Activated naive CD4-positive, alpha-beta T cell (primary cell): ENCODE measurements around the gene FAHD2B.
"Not testable (repeated sequence)": the region's sequence is repeated elsewhere in the genome, so short reads cannot be mapped to it uniquely, and the experiment has no call there.

Experiments used
- DNase-seq, 4 experiments: peaks; one replicate each; lab custom pipeline; 2025; lab: John Stamatoyannopoulos, UW

The FAHD2B gene, protein sequence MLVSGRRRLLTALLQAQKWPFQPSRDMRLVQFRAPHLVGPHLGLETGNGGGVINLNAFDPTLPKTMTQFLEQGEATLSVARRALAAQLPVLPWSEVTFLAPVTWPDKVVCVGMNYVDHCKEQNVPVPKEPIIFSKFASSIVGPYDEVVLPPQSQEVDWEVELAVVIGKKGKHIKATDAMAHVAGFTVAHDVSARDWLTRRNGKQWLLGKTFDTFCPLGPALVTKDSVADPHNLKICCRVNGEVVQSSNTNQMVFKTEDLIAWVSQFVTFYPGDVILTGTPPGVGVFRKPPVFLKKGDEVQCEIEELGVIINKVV

DNA sequence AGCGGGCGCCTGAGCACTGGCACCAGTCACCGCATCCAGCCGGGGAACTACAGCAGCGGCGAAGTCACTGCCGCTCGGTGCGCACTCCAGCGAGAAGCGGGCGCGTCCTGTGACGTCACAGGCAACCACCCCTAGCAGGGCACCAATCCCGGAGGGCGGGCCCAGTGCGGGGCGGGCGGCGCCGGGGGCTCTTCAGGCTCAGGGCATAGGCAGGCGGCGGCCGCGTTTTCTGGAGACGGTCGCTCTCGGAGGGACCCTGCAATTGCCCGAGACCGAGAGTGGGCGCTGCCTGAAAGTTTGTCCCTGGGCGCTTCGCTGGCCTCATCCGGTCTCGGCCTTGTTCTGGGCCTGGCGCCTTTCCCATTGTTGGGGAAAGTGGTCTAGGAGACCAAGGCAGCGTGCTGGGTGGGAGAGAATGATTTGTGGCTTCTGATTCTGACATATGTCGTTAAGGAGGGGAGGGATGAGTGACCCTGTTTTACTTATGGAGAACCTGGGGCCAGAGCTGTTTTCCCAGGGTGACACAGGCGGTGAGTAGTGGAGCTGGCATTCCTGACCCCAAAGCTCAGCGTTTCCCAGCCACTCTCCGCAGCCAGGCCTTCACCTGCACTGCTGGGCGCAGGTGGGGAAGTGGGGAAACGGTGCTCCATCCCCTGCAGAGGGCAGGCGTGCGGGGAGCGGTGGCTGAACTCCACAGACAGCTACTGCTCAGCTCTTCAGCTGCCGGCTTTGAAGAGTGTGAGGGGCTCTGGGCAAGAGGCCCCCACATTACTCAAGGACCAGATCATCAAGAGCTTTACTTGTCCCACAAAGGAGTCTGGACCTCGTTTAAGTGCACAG, at the start of gene FAHD2B:
TSS of gene FAHD2B (minus strand) at position 111 of the 840 bp plus-strand sequence. CDS start 3,176 bp downstream, outside the sequence.
- DNase-seq = peak; percentile 13 to 75 (median 49)

DNA sequence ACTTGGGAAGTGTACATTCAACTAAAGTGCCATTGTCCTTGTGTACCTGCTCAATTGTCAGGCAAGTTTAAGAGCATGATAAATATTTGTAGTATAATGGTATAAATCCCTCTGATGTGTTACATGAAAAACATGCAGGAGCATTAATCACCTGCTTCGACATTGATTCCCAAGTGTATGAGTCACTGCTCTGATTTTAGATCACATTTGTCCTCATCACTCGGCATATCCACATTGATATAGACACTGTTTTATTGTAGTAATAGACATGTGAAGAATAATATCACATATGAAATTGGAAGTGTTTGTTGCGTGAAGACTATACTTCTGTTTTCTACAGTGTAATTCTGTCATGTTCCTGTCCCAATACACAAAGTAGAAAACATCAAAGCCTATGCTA, 49.3 kb upstream of the FAHD2B start:
- not testable (repeated sequence) for DNase-seq

DNA sequence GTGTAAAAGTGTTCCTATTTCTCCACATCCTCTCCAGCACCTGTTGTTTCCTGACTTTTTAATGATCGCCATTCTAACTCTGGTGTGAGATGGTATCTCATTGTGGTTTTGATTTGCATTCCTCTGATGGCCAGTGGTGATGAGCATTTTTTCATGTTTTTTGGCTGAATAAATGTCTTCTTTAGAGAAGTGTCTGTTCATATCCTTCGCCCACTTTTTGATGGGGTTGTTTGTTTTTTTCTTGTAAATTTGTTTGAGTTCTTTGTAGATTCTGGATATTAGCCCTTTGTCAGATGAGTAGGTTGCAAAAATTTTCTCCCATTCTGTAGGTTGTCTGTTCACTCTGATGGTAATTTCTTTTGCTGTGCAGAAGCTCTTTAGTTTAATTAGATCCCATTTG, 34.4 kb upstream of the FAHD2B start:
- not testable (repeated sequence) for DNase-seq

DNA sequence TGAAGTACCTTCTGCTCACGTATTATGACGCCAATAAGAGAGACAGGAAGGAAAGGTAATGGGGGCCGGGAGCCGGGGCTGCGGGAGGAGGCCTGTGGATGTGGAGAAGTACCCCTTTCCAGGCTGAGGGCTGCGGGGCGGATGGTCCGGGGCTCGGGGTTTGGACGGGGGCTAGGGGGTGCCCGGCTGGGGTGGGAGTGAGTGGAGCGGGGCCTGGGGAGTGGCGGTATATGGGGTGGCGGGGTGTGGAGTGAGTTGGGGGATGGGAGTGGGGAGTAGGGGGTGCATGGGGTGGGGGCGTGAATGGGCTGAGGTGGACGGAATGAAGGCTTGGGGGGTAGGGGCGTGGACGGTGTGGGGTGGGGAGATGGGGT, 19.2 kb upstream of the FAHD2B start:
- DNase-seq = not testable (repeated sequence)

DNA sequence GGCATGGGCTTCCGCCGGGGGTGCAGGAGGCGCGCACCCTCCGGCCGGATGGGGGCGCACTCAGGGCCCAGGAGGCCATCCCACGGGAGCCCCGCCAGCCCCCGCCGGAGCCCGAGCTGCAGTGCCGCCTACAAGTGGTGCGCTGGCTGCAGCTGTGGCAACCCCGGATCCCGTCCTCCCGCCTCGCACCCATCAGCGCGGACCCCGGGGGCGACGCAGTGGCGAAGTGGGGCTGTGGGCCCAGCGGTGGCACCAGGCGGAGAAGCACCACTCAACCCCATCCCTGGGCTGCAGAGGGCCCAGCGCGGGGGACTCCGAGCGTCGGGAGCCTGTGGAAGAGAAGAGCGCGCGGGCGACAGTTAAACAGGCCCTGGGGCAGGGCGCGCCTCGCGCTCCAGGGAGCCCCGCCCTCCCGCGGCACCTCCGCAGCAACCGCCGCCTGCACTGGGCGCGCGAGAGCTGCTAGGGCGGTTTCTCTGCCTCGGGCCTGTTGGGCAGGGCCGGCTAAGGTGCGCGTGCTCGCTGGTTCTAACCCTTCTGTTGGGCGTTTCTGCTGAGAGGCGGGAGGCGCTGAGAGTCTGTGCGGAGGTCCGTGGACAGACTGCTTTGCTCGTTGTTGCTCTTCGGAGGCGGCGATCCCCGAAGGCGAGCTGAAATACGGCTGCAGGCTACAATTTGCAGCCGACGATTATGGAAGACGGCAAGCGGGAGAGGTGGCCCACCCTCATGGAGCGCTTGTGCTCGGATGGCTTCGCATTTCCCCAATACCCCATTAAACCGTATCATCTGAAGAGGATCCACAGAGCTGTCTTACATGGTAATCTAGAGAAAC, 18.6 kb upstream of the FAHD2B start, which contains the start of gene ANKRD36:
TSS of gene ANKRD36 (plus strand) at position 104 of the 832 bp plus-strand sequence. CDS start at position 691, 587 bp downstream.
- not testable (repeated sequence) for DNase-seq

DNA sequence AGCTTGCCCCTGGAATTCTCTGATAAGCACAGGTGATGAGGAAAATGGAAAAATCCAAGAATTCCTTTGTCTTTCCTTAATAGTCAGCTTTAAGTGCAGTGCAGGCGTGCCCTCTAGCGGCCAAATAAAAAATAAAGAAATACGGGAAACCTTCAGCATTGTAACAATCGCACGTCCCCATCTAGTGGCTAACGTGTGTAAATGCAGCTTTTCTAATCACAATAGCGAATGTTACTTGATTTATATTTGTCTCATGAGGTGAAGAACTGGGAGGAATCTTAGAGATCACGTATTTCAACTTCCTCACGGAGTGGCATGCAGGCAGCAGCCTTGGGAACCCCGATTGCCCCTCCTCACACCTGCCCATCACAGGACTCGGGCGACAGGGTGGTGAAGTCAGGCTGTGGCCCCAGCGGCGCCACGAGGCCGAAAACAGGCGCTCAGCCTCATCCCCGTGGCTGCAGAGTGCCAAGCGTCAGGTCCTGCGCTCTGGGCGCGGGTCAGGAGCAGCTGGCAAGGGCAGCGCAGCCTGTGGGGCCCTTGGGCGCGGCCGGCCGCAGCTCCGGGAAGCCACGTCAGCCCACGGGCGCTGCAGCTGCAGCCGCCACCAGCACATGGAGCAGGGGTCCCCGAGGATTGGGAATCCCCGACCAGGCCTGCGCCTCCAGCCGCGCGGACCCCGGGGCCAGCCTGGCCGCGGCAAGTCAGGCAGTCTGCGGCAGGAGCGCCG, 17.8 kb upstream of the FAHD2B start:
- DNase-seq = not testable (repeated sequence)

DNA sequence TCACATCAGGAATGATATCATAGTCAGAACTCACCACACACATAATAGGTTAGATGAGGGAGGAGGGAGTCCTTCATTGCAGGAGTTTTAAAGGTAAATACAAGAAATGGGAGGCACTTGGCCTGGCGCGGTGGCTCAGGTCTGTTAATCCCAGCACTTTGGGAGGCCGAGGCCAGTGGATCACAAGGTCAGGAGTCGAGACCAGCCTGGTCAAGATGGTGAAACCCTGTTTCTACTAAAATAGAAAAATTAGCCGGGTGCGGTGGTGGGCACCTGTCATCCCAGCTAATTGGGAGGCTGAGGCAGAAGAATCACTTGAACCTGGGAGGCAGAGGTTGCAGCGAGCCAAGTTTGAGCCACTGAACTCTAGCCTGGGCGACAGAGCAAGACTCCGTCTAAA, 16.6 kb upstream of the FAHD2B start:
- DNase-seq = not testable (repeated sequence)

DNA sequence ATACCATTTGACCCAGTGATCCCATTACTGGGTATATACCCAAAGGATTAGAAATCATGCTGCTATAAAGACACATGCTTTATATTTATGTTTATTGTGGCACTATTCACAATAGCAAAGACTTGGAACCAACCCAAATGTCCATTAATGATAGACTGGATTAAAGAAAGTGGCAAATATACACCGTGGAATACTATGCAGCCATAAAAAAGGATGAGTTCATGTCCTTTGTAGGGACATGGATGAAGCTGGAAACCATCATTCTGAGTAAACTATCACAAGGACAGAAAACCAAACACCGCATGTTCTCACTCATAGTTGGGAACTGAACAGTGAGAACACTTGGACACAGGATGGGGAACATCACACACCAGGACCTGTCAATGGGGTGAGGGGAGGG, 12.2 kb upstream of the FAHD2B start:
- DNase-seq = not testable (repeated sequence)

DNA sequence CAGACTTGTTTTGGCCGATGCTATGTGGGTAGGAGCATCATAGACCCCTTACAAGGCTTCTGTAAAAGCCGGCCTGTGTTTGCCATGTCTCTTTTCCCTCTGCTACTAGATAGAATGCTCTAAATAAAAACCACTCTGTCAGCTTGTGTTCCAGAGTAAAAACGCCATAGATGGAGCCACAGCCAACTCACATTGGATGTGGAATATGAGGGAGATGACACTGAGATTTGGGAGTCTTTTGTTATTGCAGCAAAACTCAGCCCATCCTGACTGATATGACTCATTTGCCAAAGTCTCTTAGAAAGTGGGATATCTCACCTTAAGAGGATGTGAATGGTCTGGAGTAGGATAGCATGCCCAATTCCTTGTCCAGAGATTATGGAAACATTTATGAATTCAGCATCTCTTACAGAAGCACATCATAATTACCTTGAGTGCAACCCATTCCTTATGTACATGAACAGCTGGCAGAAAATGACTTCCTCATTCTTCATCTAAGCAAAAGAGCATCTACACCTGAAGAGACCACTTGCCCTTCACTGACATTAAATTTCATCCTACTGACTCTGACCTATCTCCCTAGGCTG, 4.2 kb upstream of the FAHD2B start:
- not testable (repeated sequence) for DNase-seq

DNA sequence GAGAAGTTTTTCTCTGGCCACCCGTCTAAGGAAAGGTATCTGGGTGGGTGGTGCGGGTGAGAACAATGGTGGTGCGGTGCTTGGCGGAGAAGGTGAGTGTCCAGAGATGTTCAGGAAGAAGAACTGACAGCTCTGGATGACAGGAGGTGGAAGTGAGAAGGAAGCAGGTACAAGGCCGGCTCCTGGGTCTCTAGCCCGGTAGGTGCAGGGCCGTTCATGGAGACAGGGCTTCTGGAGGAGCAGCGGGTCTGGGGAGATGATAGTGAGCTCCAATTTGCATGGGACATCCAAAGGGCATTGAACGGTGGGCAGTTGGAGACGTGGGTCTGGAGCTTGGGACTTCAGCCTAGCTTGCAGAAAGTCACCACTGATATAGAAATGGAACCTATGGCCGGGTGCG, 979 bp upstream of the FAHD2B start:
- no peak for DNase-seq

DNA sequence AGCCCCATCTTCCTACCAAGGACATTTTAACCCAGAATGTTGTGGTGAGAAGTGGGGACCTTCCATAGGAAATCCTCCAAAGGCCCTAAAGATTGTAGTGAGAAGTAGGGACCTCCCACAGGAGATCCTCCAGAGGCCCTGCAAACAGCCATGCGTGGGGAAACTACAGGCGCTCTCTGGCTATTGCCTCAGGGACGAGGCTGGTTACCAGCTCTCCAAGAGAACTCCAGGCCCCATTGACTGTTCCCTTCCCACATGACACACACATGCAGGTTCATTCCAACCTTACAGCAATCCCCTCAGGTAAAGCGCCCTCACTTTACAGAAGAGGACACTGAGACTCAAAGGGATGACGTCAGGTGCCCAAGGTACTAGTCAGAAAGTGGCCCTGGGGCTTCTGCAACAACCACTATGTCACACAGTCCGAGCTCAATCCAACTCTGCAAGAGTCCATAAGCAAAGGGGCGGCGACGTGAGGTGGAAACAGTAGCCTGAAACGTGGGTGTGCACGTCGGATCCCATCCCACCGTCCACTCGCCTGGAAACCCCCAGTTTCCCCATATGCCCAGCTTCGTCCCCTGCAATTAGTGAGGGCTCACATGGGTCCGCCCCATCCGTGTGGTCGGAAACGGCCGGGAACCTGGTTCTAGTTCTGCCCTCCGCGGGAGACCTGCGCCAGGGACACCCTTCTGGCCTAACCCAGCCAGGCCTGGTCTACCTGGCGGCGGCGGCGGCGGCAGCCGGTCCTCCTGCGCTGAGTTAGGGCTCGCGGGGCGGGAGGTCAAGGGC, 505 bp downstream of the FAHD2B start:
- DNase-seq = not testable (repeated sequence)

DNA sequence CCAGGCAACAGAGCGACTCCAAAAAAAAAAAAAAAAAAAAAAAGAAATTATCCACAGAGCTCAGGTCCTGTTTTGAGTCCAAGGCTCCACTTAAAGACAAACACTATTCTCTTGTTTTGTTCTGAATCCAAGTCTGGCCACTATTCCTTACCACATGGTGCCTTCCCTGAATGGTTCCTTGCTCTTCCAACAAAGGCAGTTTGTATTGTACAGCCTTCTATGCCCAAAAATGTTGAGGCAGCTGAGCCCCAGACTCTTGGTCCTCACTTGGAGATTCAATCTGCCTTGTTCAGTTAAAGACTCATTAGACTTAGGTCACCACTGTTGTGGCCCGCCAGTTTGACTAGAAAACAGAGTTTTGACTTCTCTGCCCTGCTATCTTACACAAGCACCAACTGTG, 1.7 kb downstream of the FAHD2B start:
- not testable (repeated sequence) for DNase-seq

DNA sequence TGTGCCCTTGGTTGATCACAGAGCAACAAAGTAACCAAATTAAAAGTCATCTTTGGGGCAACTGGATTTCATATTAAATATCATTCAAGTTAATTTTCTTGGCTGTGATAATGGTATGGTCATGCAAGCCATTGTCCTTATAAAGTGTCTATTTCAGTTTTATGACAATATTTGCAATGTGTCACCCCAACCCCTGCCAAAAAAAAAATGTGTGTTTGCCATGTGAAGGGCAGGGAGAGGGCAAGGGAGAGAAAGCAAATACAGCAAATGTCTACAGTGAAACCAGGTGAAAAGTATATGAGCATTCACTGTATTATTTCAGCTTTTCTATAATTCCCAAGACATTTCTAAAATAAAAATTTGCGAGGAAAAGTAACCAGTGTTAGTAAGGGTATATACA, 6.0 kb downstream of the FAHD2B start:
- not testable (repeated sequence) for DNase-seq

DNA sequence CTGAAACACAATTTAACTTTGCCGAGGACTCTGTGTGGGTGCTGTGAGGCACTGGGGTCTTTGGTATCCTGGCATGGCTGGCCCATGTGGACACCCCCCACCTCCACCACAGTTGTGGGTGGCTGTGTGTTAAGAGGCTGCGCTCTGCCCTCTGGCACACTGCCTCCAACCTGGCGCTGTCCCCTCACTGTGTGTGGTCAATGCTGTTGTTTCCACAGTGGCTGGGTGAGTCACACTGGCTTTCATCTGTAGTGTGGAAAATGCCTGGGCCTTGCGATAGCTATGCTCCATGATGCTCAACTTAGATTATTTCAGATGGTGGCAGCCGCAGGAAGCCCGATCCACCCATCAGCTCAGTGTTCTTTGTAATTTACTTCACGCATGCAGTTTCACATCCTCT, 9.6 kb downstream of the FAHD2B start:
- not testable (repeated sequence) for DNase-seq

DNA sequence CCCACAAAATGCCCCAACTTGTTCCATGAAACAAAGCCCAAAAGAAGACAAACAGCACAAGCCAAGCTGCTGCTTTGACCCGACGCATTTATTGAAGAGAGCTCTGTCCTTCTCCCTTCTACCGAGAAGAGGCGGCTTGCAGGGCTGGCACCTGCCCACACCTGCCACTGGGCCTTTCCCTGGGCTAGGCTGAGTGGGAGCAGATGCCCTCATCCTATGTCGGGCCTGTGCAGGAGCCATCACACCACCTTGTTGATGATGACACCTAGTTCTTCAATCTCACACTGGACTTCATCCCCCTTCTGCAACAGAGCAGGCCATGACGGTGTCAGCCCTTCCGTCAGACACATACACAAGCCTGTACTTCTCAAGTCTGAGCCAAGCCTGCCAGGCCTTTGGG, 11.2 kb downstream of the FAHD2B start:
- DNase-seq = not testable (repeated sequence)

DNA sequence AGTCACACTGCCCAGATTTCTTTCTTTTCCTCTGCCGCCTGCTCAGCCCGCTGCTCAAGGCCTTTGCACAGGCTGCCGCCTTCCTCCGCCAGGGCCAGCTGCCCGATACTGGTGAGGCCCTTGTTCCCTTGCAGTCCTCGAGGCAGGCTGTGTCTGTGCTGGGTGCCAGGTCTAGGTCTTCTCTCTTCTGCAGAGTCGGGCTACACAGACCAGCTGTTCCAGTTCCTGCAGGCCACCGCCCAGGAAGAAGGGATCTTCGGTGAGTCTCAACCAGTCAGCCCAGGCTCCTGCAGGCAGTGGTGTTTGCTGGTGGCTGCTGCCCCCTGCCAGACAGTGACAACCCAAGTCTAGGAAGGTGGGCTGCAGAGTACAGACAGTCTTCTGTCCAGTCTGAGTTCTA, 12.5 kb downstream of the FAHD2B start:
- not testable (repeated sequence) for DNase-seq

DNA sequence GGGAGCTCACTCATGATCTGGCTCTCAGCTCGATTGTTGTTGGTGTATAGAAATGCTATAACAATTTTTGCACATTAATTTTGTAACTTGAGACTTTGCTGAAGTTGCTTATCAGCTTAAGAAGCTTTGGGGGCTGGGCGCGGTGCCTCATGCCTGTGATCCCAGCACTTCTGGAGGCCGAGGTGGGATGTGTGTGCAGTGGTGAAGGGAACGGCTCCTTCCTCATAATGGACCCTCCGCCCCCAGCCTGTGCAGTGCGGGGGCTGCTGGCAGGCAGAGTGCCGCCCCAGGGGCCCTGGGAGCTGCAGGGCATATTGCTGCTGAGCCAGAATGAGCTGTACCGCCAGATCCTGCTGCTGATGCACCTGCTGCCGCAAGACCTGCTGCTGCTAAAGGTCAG, 13.8 kb downstream of the FAHD2B start:
- not testable (repeated sequence) for DNase-seq

DNA sequence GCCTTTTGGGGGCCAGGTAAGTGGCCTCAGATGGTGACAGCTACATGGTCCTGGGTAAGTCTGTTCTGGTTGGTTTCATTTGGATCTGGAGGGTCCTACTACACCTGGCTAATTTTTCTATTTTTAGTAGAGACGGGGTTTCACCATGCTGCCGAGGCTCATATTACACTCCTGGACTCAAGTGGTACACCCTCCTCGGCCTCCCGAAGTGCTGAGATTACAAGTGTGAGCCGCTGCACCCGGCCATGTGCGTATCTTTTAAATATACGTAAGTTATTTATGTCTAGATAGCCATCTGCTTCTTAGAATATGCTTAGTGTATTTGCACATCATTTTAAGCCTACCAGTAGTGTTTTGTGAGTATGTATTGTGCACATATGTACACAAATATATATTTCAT, 17.5 kb downstream of the FAHD2B start:
- not testable (repeated sequence) for DNase-seq

DNA sequence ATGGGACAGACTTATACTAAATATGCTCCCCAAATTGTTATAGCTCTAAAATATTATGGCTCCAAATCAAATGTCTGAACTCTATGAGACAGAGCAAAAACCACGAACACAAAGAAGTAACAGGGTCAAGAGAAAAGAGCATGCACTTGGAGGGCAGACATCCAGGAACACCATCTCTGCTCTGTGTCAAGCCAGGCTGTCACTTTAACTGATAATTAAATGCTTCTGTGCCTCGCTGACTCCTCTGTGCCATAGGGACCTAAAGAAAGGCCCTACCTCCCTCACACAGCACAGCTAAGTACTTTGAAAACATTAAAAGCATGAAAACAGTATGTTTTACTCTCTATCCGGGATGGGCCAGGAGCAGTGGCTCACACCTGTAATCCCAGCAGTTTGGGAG, 23.8 kb downstream of the FAHD2B start:
- DNase-seq = not testable (repeated sequence)

DNA sequence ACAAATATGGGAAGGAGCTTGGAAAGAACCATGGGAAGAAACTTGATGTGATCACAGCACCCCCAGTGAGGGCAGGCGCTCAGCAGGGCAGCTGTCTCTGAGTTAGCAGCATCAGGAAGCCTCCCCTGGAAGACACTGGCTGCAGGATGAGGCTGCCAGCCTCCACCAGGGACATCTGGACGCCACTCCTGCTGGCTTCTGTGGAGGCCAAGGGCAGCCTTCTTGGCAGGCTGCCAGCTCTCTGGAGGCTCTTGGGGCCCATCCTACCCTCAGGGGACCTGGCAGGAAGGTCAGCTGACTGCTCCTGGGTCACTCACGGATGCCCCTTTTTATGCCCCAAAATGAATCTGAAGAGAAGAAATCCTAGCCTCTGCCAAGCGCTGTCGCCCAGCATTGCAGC, 26.0 kb downstream of the FAHD2B start:
- DNase-seq = not testable (repeated sequence)
